ENCODE results near the gene TMEM183A.
"Not testable (repeated sequence)": the region's sequence is repeated elsewhere in the genome, so short reads cannot be mapped to it uniquely, and the experiment has no call there.

TMEM183A gene

GRCh38 chr1:202987255-202987654, 19.9 kb upstream of the TMEM183A start:
- DNase-seq (ENCODE audit: low spot score) = no peak

- no peak for DNase-seq (ENCODE audit: low spot score)
Measured at GRCh38 chr1:202987922-202988583, 19.1 kb upstream of the TMEM183A start.

- DNase-seq (ENCODE audit: low spot score) = no peak
Measured at GRCh38 chr1:202989879-202990278, 17.3 kb upstream of the TMEM183A start.

GRCh38 chr1:202991112-202991511, 16.1 kb upstream of the TMEM183A start:
- DNase-seq (ENCODE audit: low spot score) = no peak

- DNase-seq (ENCODE audit: low spot score) = no peak
Measured at GRCh38 chr1:202994756-202995155, 12.4 kb upstream of the TMEM183A start.

GRCh38 chr1:202998836-202999750, 8.1 kb upstream of the TMEM183A start:
- peak; percentile 52 for DNase-seq (ENCODE audit: low spot score)

- DNase-seq (ENCODE audit: low spot score) = no peak
Measured at GRCh38 chr1:203000217-203000944, 6.8 kb upstream of the TMEM183A start.

GRCh38 chr1:203001986-203002385, 5.2 kb upstream of the TMEM183A start:
- DNase-seq (ENCODE audit: low spot score) = no peak

GRCh38 chr1:203002951-203003350, 4.2 kb upstream of the TMEM183A start:
- DNase-seq (ENCODE audit: low spot score) = no peak

GRCh38 chr1:203005395-203006142, 1.6 kb upstream of the TMEM183A start:
- DNase-seq (ENCODE audit: low spot score) = not testable (repeated sequence)

GRCh38 chr1:203009185-203009584, 2.0 kb downstream of the TMEM183A start:
- no peak for DNase-seq (ENCODE audit: low spot score)

GRCh38 chr1:203011582-203011981, 4.4 kb downstream of the TMEM183A start:
- no peak for DNase-seq (ENCODE audit: low spot score)

GRCh38 chr1:203017061-203017460, 9.9 kb downstream of the TMEM183A start:
- DNase-seq (ENCODE audit: low spot score) = no peak

GRCh38 chr1:203017692-203018091, 10.5 kb downstream of the TMEM183A start:
- DNase-seq (ENCODE audit: low spot score) = peak; percentile 60

- not testable (repeated sequence) for DNase-seq (ENCODE audit: low spot score)
Measured at GRCh38 chr1:203022855-203023254, 15.7 kb downstream of the TMEM183A start.

- DNase-seq (ENCODE audit: low spot score) = no peak
Measured at GRCh38 chr1:203025686-203026030, 18.5 kb downstream of the TMEM183A start.

GRCh38 chr1:203026031-203026665, 19.0 kb downstream of the TMEM183A start, which contains the start of gene PPFIA4:
Gene PPFIA4 (plus strand): TSS chr1:203026491. CDS start chr1:203039009, 12,518 bp downstream.
- DNase-seq (ENCODE audit: low spot score) = peak; percentile 100

- DNase-seq (ENCODE audit: low spot score) = peak; percentile 34
Measured at GRCh38 chr1:203026666-203027663, 19.8 kb downstream of the TMEM183A start.

- peak; percentile 25 for DNase-seq (ENCODE audit: low spot score)
Measured at GRCh38 chr1:203028067-203028783, 21.1 kb downstream of the TMEM183A start.

All from D341Med (cell line).